Mammary epithelial cell (primary cell): ENCODE measurements around the gene DHRS2.

ENCODE experiments used
- CTCF ChIP-seq, 2 donors: IDR thresholded peaks in 1 of 2; conservative IDR thresholded peaks in 1 of 2; 2 replicates each; pipeline ENCODE4 v1.5.1; 2011 to 2012; ENCODE audit warnings: inconsistent platforms in 2 of 2, low read length in 2 of 2, mild to moderate bottlenecking in 2 of 2, control low read depth in 1 of 2, low read depth in 1 of 2; ENCODE audit not compliant: insufficient read depth in 1 of 2; ENCODE audit errors: extremely low read depth in 1 of 2
- EZH2 ChIP-seq: IDR thresholded peaks from 2 replicates; pipeline ENCODE4 v1.6.1; 2012; ENCODE audit warnings: low read length, inconsistent platforms, borderline replicate concordance

- TF ChIP-seq CTCF (conservative IDR thresholded peaks at IDR 0.05 in 1 of 2, IDR thresholded peaks at IDR 0.05 in 1 of 2; ENCODE audit: extremely low read depth in 1 of 2, insufficient read depth in 1 of 2, low read depth in 1 of 2, low read length in 2 of 2) = no peak
- no peak for TF ChIP-seq EZH2
Observed at GRCh38 chr14:23638414-23639047, 2.4 kb downstream of the DHRS2 start.
